Pons (tissue), 1 donor: ENCODE measurements around the gene APOBEC4.

Experiments used
- DNase-seq: peaks from one replicate; pipeline ENCODE4 v3.0.0-alpha.2; 2016; ENCODE audit warnings: low spot score

APOBEC4 gene

DNA sequence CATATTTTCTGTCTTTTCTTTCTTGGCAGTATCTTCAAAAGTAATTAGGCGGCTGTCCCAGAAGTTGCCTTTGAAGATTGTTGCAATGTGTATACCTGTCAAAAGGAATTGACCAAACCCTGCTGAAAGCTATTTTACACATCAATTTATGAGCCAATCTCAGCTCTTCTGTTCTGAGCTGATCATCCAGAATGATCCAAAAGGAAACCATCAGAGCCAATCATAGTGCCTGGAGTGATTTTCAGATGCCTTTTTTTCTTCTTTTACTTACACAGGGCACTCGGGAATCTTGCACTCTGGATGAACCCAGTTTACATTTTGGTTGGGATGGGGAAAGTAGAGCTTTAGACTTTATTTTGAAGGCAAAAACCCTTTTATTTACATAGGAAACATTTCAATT lies 21.8 kb upstream of the APOBEC4 start:
- no peak for DNase-seq

DNA sequence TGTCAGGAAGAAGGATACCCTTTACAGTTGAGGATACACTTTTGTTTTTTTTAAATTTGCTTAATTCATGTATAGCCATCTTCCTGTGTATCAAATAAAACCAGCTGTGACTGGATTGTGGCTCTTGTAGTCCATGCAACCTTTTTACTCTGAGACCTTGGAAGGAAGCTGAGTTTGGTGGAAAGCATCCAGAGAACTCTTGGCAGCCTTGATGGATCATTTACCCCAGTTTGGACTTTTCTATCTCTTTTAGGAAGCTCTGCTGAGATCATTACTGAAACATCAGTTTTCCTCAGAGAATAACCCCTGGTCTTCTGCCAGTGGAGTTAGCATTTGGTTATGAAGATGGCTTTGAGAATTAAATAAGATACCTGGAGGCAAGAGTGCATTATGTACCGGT lies 21.2 kb upstream of the APOBEC4 start:
- DNase-seq, result peak; percentile 42

DNA sequence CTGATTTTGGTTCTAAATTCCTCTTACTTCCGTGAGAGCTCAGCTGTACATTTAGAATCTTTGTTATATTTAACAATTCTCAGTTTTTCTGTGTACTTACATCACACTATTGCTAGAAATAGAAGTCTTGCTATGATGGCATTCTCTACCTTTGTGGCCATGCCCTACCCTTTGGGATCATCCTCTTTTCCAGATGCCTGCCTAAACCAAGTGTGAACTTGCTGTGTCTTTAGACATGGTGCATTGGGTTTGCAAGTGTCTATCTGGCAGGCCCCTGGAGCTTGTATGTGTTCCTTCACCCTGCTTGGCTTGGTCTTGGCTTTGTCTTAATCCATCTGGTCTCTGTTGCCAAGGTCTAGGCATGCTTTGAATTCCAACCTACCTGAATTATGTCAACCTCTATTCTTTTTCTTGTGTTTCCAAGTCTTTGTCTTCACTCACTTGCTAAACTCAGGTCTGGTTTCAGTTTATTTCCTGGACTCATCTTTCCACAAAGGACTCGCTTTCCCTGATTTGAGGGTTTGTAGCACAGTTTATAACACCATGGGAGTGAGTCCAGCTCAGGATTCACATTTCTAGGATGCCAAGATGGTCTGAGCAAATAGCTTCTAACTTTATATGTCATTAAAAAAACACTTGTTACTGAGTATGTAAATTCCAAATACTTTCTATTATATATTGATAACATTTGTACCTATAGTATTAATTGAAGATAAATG lies 20.6 kb upstream of the APOBEC4 start:
- no peak for DNase-seq

DNA sequence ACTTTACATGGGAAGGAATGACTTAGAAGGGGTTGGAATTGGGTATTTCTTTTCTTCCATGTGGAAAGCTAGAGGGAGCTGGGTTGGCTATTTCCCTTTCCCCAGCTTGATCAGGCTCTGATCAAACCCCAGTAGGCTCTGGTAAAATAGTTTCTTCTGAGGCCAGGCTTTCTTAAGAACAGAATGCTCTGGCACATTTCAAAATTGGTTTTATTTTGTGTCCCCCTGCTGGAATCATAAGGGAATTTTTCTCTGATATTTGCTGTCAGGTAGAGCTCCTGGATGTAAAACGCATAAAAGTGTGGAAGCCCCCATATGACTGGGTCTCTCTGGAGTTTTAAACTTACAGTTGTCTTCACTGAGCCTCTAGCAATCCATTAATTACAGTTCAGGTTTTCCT lies 17.1 kb upstream of the APOBEC4 start:
- DNase-seq, result no peak

DNA sequence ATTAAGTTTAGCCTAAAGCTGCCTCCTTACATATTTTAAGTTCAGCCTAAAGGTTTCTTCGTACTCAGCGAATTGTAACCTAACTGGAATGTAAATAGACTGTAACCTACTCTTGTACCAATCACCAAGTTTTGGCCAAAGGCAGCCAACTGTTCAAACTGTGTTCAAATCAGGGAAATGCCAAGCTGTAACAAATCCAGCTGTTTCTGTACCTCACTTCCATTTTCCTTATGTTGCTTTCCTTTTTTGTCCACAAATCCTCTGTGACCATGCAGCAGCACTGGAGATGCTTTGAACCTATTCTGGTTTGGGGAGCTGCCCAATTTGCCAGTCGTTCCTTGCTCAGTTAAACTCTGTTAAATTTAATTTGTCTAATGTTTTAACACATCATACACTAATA lies 3.2 kb upstream of the APOBEC4 start:
- no peak for DNase-seq

DNA sequence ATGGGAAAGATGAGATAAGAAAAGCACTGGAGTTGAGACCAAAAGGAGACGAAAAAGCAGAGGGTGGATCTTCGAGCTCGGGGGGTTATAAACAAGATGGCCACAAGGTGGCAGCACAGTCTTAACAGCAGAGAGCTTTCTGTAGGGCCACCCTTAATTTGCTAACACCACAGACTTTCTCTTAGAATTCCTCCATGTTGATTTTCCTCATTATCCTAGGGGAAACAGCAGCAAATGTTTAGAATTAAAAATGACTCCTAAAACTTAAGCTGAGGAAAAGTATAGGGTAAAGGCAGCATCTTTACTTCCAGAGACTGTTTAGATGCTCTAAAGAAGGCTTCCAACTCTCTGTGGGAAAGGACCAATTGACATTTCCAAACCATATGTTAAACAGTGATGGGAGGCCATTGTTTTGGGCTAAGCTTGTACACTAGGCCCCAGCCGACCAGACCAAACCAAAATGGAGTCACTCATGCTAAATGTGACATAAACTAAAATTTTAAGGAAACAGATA lies 2.5 kb upstream of the APOBEC4 start:
- DNase-seq, result peak; percentile 93

DNA sequence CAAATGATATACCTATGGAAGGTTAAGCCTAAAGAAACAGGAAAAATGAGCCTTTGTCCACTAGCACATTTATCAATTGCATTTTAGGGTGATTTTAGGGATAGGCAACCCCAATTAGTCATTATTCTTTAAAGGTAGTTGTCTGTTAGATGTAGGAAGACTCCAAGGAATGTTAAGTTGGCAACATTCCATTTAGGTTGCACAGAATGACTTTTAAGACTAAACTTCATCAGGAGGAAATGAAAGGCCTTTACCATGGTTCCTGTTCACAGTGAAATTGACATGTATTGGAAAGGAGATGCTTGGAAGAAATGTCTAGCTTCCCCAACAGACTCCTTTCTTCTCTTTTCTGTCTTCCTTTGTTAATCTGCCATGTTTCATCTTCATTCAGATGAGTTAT lies 1.6 kb upstream of the APOBEC4 start:
- DNase-seq, result no peak

DNA sequence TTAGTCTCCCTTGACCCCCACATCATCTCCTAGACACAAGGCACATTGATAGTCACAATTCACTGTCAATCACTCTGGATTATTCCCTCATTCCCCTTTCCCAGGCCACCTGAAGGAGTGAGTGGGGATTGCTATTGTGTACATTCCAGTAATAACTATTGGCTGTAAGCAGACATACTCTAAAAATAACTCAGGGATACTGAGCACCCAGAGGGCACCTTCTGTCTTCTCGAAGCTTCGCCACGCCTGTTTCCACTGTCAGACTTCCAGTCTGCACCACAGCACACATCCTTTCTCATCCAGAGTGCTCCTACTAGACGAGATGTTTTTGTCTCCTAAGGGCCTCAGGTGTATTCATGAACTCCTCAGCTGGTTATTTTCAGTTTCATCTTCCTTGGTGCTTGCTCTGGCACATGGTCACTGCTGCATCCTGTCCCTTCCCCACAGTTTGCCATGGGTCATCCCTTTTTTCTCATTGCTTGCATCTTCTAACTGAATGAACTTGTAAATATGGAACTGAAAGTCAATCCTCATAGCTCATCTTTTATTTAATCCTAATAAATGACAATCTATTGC lies 848 bp upstream of the APOBEC4 start:
- no peak for DNase-seq

DNA sequence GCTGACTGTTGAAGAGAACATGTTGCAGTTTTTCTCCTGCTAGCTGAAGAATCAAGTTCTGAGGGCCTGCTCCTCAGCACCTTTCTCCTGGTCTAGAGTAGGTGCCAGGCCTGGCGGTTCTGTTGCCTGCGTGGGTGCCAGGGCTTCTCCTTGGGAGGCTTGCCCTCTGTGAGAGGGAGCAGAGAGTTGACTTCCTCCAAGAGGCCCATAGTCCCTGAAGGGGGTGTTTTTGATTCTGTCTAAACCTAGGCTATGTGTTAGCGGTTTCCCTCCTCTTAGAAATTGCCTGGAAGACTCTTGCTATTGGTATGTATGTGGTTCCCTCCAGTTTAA lies 312 bp upstream of the APOBEC4 start:
- no peak for DNase-seq

DNA sequence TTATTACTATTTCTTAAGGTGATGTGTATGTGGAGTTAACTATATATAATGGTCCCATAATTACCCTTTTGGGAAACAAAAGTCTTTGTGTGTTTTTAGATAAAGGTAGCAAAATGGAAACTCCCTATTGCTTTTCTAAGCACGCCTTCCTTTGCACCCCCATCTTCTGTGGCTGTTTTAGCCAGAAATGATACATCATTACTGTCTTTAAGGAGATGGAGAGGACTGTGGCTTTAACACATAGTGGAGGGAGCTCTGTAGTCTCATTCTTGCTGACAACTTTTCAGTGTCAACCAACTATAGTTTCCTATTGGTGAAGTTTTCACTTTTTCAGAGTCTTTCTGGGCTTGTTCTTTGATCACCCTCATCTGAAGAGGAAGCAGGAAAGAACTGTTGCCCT lies 1.0 kb downstream of the APOBEC4 start:
- no peak for DNase-seq

DNA sequence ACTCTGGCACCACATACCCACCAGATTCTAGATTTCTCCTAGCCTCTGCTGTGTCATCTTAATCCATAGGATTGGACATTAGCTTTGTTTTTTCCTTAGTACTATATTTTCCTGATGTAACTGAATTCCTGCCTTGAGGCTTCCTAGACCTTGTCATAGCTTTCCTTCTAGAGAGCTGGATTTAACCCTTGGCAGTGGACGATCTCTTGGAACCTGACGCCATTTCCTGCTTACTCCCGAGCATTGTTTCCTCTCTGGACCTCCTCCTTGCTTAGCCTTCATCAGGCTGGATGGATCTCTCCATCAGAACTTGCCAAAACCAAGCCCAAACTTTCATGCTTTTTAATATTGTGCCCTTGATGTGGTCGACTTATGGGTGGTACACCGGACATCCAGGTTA lies 1.5 kb downstream of the APOBEC4 start:
- no peak for DNase-seq

DNA sequence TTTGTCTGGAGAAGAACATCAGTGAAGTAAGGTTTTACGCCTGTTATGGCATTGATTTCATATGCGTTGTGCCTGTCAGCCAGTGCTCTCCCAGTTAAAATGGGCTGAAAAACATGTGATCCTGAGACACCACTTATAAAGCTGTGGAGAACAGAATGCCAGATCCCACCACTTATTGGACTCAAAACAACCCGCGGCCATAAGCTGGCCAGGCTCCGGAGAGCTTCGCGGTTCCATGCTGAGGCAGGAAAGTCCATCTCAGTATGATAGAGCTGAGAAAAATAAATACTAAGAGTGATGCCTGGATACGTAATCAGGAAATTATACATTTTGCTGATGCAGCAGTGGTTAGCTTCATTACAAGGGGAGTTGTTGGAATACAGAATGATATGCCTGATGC lies 5.1 kb downstream of the APOBEC4 start:
- no peak for DNase-seq

DNA sequence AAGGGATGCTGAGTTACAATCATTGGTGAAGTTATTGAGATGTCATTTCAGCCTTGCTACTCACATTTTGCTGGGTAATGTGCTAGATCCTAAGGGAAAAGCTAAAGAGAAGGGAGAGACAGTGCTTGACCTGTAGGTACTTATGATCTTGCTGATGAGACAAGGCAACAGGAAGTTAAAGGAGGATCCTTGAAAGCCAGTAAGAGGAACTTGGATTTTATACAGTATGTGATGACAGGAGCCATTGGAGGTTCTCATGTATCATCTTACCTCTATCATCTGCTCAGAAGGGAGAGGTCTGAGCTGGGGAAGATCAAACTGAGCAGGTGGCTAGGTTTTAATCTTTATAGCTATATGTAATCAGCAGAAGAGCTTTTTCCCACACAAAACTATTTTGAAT lies 6.3 kb downstream of the APOBEC4 start:
- no peak for DNase-seq

DNA sequence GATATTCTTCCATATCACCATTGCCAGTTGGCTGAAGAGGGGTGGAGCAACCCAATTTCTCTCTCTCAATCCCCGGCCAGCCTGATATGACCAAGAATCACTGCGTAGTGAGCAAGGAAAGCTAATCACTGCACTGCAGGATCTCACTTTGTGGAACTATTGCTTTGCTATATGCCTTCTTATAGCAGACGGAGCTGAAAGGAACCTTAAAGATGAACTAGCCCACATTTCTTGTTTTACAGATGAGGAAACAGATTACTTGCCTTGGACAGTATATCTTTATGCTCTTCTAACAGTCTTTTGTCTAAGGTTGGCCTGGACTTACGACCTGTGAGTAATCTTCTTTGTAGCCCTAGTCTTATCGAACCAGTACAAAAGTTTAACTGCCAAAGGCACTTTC lies 7.6 kb downstream of the APOBEC4 start:
- no peak for DNase-seq

DNA sequence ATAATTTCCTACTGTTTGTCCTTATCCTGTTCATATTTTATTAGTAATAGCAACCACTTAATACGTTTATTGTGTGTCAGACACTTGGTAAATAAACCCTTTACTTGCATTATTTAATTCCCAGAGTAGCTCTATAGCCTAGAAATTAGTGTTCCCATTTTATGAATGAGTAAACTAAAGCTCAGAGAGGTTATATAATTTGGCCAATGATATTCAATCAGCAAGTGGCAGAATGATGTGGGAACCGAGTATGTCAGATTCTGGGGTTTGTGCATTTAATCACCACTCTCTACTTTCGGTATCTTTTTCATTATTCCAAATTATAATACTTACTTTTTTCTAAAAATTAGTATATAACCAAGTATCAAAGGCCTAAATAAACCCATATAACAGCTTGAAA lies 10.9 kb downstream of the APOBEC4 start:
- no peak for DNase-seq

DNA sequence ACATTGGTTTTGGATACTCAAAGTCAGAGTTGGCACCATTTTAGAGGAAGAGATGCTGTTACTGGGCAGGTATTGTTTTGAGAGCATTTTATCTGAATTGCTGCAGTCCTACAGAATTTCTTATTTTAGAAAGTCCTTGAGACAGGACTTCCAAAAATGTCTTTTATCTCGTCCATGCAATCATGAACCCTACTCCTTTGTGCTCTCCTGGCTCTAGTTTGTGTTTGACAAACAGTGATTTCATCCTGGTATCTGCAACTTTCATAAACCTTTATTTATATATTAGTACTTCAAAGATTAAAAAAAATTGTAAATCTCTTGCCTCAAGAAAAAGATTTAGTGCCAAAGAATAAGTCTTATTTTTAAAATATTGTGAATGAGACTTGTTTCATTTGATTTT lies 12.9 kb downstream of the APOBEC4 start:
- DNase-seq, result no peak

DNA sequence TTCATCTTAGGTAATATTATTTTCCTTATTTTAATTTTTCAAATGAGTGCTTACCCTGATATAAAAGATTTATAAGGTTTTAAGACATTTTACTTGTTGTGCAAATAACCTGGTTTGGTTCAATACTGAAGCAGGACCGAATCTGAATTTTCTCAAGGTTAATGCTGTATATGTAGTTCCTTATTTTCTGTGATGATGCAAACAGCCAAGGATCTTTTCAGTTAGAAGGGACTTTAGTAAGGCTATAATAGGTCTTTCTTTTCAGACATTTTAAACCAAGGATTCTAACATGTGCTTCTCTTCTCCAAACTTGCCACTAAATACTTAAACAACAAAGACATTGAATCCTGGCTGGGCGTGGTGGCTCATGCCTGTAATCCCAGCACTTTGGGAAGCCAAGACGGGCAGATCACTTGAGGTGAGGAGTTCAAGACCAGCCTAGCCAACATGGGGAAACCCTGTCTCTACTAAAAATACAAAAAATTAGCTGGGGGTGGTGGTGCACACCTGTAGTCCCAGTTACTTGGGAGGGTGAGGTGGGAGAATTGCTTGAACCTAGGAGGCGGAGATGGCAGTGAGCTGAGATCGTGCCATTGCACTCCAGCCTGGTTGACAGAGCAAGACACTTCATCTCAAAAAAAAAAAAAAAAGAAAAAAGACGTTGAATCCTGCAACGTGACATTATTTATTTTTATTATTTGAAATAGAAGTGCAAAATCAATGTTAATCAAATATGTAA lies 14.3 kb downstream of the APOBEC4 start:
- no peak for DNase-seq

DNA sequence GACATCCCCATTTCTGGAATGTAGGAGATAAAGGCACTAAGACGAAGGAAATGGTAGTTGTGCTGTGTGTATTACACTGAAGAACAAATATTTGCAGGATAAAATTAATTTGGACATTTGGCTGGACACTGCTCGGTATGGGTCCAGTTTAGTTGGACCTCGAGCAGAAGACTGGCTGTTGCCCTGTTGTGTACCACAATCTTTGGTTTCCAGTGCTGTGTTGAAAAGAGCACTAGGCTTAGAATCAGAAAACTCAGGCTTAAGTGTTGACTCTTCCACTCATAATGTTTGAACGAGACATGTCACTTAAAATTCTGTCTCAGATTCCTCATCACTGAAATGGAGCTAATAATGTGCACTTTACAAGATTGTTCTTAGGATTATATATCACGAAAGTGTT lies 16.3 kb downstream of the APOBEC4 start:
- no peak for DNase-seq

DNA sequence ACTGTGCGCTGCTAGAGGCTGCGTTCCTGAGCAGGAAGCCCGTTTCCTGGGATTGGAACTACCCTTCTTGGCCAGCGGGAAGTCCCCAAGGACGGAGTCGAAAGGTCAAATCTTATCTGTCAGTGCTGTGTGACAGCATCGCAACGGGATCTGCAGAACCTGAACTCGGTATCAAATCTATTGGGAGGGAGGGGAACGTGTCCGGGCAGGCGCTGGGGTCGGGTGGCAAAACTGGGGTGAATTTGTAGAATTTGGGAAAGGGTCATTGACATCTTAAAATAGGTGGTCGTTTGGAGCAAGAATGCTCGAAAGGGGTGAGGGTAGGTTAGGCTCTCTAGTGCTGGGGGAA lies 16.8 kb downstream of the APOBEC4 start:
- no peak for DNase-seq

DNA sequence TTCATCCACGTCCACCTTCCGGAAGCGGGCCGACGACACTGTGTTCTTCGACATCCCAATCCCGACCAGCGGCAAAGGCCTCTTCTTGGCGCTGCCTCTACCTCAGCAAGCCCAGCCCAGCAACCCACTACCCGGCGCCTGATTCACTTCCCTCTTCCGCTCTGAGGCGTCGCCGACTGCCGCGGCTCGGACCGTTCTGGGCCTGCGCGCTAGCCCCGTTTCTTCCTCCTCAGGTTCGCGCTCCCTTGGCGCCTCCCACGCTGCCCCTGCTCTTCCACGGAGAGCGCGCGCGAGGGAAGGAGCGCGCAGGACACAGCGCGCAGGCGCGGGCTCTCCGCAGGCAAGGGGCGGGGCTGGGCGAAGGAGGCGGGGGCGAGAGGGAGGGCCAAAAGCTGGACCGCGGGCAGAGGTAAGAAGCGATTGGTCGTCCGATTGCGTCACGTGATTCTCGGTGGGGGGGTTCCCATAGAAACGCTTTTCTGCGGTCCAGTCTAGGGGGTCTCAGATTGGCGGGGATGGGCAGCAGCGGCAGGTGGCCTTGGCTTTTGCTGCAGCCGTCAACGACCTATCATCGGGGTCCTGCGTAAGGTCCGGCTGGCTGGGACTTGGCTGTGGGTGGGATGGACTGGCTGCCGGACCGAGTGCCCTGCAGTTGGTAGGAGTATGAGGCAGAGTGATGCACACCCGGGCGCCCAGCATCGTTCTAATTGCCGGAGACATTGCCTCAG lies 17.3 kb downstream of the APOBEC4 start, which contains the start of gene ARPC5:
ARPC5 (minus strand) TSS at position 178 of the 728 bp plus-strand sequence; CDS start at position 54, 124 bp downstream.
- peak; percentile 99 for DNase-seq

DNA sequence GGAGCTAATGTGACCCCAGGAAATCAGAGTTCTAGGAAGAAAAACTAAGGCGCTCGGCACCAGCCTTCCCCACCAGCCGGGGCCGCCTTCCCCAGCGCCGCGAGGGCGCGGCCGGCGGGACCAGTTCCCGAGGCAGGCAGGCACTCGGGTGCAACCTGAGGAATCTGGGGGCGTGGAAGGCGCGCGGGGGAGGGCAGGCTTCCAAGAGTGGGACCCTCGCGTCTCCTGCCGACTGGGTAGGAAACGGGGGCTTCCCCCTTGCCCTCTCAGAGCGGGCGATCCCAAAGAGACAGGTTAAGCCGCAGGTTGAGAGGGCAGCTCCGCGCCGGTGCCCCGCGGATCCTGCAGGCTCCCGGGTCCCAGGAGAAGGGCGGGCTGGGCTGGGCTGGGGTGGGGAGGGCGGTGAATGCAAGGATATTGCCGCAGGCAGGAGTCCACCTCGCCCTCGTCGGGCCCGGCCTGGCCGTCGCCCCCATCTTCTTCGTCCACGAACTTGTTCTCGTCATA lies 18.0 kb downstream of the APOBEC4 start:
- DNase-seq, result no peak

DNA sequence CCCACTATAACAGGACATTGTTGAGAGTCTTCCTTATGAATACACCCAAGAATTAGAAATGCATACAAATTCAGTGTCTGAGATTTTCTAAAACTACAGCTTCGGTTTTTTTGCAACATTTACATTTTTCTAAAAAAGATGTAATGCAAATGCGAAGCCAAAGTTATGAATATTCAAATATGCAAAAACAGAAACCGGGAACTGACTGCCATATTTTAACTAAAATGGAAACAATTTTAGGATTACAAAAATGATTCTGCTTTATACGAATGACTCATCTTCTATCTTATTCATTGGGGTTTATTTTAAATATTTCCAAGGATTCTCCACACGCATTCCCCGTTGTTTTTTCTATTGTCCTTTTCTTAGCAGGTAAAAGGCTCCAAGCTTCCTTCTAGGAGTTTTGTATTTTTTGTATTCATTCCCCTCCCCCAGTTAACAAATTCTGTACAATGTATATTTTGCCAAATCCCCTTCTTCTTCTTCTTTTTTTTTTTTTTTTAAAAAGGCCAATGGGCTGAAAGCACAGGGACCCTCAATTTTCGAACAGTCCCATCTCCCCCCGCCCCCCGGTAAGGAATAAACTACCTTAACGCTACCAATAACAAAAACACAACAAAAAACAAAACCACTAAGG lies 18.6 kb downstream of the APOBEC4 start:
- no peak for DNase-seq
